Fibroblast of the aortic adventitia (primary cell): Measurements from ENCODE around the gene CFAP54. TPM values are rescaled to one million over a fixed set of nuclear protein-coding genes. Genes with fewer than 3 reads are reported as not detected.
"Not testable (repeated sequence)": the region's sequence is repeated elsewhere in the genome, so short reads cannot be mapped to it uniquely, and the experiment has no call there.

Experiments used
- DNase-seq: peaks from one replicate; pipeline ENCODE4 v3.0.0-alpha.2; 2010; ENCODE audit warnings: low read depth
- H3K4me3 ChIP-seq: 2 replicates; pipeline ENCODE4 v1.5.1; 2011; ENCODE audit warnings: low read depth, mild to moderate bottlenecking, control low read depth, low read length, moderate library complexity
- CTCF ChIP-seq: IDR thresholded peaks from 2 replicates; pipeline ENCODE4 v1.5.1; 2011; ENCODE audit warnings: mild to moderate bottlenecking, low read length, control low read depth, inconsistent platforms; ENCODE audit not compliant: insufficient read depth
- total RNA-seq: library from RNA; depleted of rRNA; stranded (reverse); fragments of >200 nt; gene quantifications from 2 replicates; pipeline ENCODE4 v1.2.3, GENCODE V29; 2012; ENCODE audit warnings: low replicate concordance

The CFAP54 gene
- total RNA-seq, 1 donor, result 3.0 TPM

- H3K4me3 ChIP-seq, result no peak overlapping the region
- no peak for DNase-seq
- no peak for TF ChIP-seq CTCF
Observed at GRCh38 chr12:96447256-96447655, 42.1 kb upstream of the CFAP54 start.

GRCh38 chr12:96448300-96448699 is 41.1 kb upstream of the CFAP54 start:
- DNase-seq, result peak; percentile 42
- no peak for TF ChIP-seq CTCF
- H3K4me3 ChIP-seq, result no peak overlapping the region

GRCh38 chr12:96452261-96452922 is 37.0 kb upstream of the CFAP54 start:
- TF ChIP-seq CTCF, result no peak
- DNase-seq, result no peak
- H3K4me3 ChIP-seq, result no peak overlapping the region

- DNase-seq, result no peak
- no peak overlapping the region for H3K4me3 ChIP-seq
- no peak for TF ChIP-seq CTCF
Observed at GRCh38 chr12:96454396-96454795, 35.0 kb upstream of the CFAP54 start.

- TF ChIP-seq CTCF, result no peak
- no peak overlapping the region for H3K4me3 ChIP-seq
- DNase-seq, result no peak
Observed at GRCh38 chr12:96456265-96456974, 33.0 kb upstream of the CFAP54 start.

GRCh38 chr12:96457191-96457930 is 32.0 kb upstream of the CFAP54 start:
- TF ChIP-seq CTCF, result no peak
- H3K4me3 ChIP-seq, result no peak overlapping the region
- DNase-seq, result no peak

GRCh38 chr12:96459281-96459680 is 30.1 kb upstream of the CFAP54 start:
- not testable (repeated sequence) for DNase-seq, H3K4me3 ChIP-seq
